SK-N-SH (cell line): ENCODE results near the gene APC. TPM values are rescaled to one million over a fixed set of nuclear protein-coding genes. Genes with fewer than 3 reads are reported as not detected.

ENCODE experiments used
- CTCF ChIA-PET: fragments of 300-600, 350-600 bp; formaldehyde crosslinking; extraction: SDS; loops from one replicate; lab custom pipeline; 2021; lab: Yijun Ruan, JAX
- POLR2A ChIA-PET: fragments of 350-600 bp; sonication (Branson Sonifier 250); formaldehyde crosslinking; extraction: SDS; loops from one replicate; lab custom pipeline; 2020; ENCODE audit warnings: antibody characterized with exemption, inconsistent platforms; lab: Yijun Ruan, JAX
- DNase-seq: peaks from one replicate; pipeline ENCODE4 v3.0.0; 2012
- H2AFZ ChIP-seq: fragments of 200-600 bp; sonication (generic); 2 replicates; pipeline ENCODE4 v1.8.1; 2016; ENCODE audit warnings: antibody characterized with exemption, mild to moderate bottlenecking, low read depth
- H3F3A ChIP-seq: fragments of 200-600 bp; sonication (generic); replicated peaks from 2 replicates; pipeline ENCODE3; 2016; ENCODE audit warnings: antibody characterized with exemption, mild to moderate bottlenecking; ENCODE audit not compliant: insufficient read depth
- H3K27ac ChIP-seq, 2 experiments: fragments of 200-500 bp in 1 of 2; fragments of 200-600 bp in 1 of 2; sonication (Bioruptor generic) in 1 of 2; sonication (generic), shearing (Covaris generic) in 1 of 2; 2 replicates each; pipeline versions ENCODE4 v1.5.1 to v1.6.1; 2014 to 2016; ENCODE audit warnings: low read depth in 2 of 2, inconsistent platforms in 1 of 2, low read length in 1 of 2, mild to moderate bottlenecking in 1 of 2, mixed read lengths in 1 of 2
- H3K27me3 ChIP-seq: fragments of 200-600 bp; sonication (generic), shearing (Covaris generic); 2 replicates; pipeline ENCODE4 v1.6.1; 2016; ENCODE audit warnings: mixed run types; ENCODE audit not compliant: insufficient read depth
- H3K36me3 ChIP-seq, 2 experiments: fragments of 200-500 bp in 1 of 2; fragments of 200-600 bp in 1 of 2; sonication (Bioruptor generic) in 1 of 2; sonication (generic) in 1 of 2; replicated peaks in 1 of 2; 2 replicates each; pipeline versions ENCODE3 to v1.5.1; 2014 to 2016; ENCODE audit warnings: low read length in 1 of 2, mild to moderate bottlenecking in 1 of 2; ENCODE audit not compliant: insufficient read depth in 2 of 2, control insufficient read depth in 1 of 2
- H3K4me1 ChIP-seq, 2 experiments: fragments of 200-500 bp in 1 of 2; fragments of 200-600 bp in 1 of 2; sonication (Bioruptor generic) in 1 of 2; sonication (generic), shearing (Covaris generic) in 1 of 2; 2 replicates each; pipeline versions ENCODE4 v1.5.1 to v1.6.1; 2014 to 2016; ENCODE audit warnings: low read depth in 1 of 2, low read length in 1 of 2, mixed run types in 1 of 2; ENCODE audit not compliant: insufficient read depth in 2 of 2, control insufficient read depth in 1 of 2
- H3K4me2 ChIP-seq: fragments of 200-600 bp; sonication (generic), shearing (Covaris generic); 2 replicates; pipeline ENCODE4 v1.6.1; 2017; ENCODE audit warnings: mixed run types
- H3K4me3 ChIP-seq, 2 experiments: fragments of 200-500 bp in 1 of 2; fragments of 200-600 bp in 1 of 2; sonication (Bioruptor generic) in 1 of 2; sonication (generic), shearing (Covaris generic) in 1 of 2; 2 replicates each; pipeline versions ENCODE4 v1.5.1 to v1.8.1; 2014 to 2016; ENCODE audit warnings: low read depth in 2 of 2, inconsistent platforms in 1 of 2, low read length in 1 of 2, mild to moderate bottlenecking in 1 of 2, mixed read lengths in 1 of 2, moderate library complexity in 1 of 2
- H3K79me2 ChIP-seq: fragments of 200-600 bp; sonication (generic); 2 replicates; pipeline ENCODE4 v1.8.1; 2017; ENCODE audit warnings: mild to moderate bottlenecking; ENCODE audit not compliant: insufficient read depth
- H3K9ac ChIP-seq: fragments of 200-600 bp; sonication (generic); 2 replicates; pipeline ENCODE4 v1.6.1; 2017; ENCODE audit warnings: mixed run types
- H3K9me2 ChIP-seq: fragments of 200-600 bp; sonication (generic); 2 replicates; pipeline ENCODE4 v1.6.1; 2017; ENCODE audit warnings: mixed run types
- H3K9me3 ChIP-seq: fragments of 200-600 bp; sonication (generic); 2 replicates; pipeline ENCODE4 v1.6.1; 2017; ENCODE audit warnings: mixed run types, mild to moderate bottlenecking, moderate library complexity
- H4K20me1 ChIP-seq: fragments of 200-600 bp; sonication (generic); 2 replicates; pipeline ENCODE4 v1.6.1; 2017; ENCODE audit warnings: mild to moderate bottlenecking, mixed run types; ENCODE audit not compliant: insufficient read depth
- EZH2phosphoT487 ChIP-seq: fragments of 200-600 bp; sonication (generic); IDR thresholded peaks from 2 replicates; pipeline ENCODE4 v1.6.1; 2017; ENCODE audit warnings: low read depth, mixed run types, mild to moderate bottlenecking, antibody characterized with exemption, moderate library complexity, borderline replicate concordance
- FOSL2 ChIP-seq: IDR thresholded peaks from 2 replicates; pipeline ENCODE4 v1.4.0; 2012; ENCODE audit warnings: low read depth, mild to moderate bottlenecking, moderate library complexity, borderline replicate concordance
- GATA2 ChIP-seq: sonication (generic); formaldehyde crosslinking; IDR thresholded peaks from 2 replicates; pipeline ENCODE4 v1.5.0; 2020; ENCODE audit warnings: mild to moderate bottlenecking, missing genetic modification reagents
- JUND ChIP-seq: IDR thresholded peaks from 2 replicates; pipeline ENCODE4 v1.4.0; 2012
- MEF2A ChIP-seq: IDR thresholded peaks from 2 replicates; pipeline ENCODE4 v1.4.0; 2012; ENCODE audit warnings: low read depth, borderline replicate concordance
- MXI1 ChIP-seq: IDR thresholded peaks from 2 replicates; pipeline ENCODE4 v1.6.1; 2012; ENCODE audit warnings: mild to moderate bottlenecking, low read depth, low read length, improper control_type of control experiment
- RAD21 ChIP-seq: IDR thresholded peaks from 2 replicates; pipeline ENCODE4 v1.6.1; 2012; ENCODE audit warnings: mild to moderate bottlenecking, low read length
- RFX5 ChIP-seq: IDR thresholded peaks from 2 replicates; pipeline ENCODE4 v1.6.1; 2012; ENCODE audit warnings: mild to moderate bottlenecking, improper control_type of control experiment, low read length
- RXRA ChIP-seq: IDR thresholded peaks from 2 replicates; pipeline ENCODE4 v1.4.0; 2012; ENCODE audit warnings: low read depth, mild to moderate bottlenecking, borderline replicate concordance
- TCF12 ChIP-seq: IDR thresholded peaks from 2 replicates; pipeline ENCODE4 v1.4.0; 2012
- TEAD4 ChIP-seq: IDR thresholded peaks from 2 replicates; pipeline ENCODE4 v1.4.0; 2012; ENCODE audit warnings: mild to moderate bottlenecking, borderline replicate concordance; ENCODE audit not compliant: insufficient read depth
- YY1 ChIP-seq: IDR thresholded peaks from 2 replicates; pipeline ENCODE4 v1.4.0; 2012; ENCODE audit warnings: low read depth, mild to moderate bottlenecking
- WGBS: methylation state at CpG from one replicate; pipeline ENCODE4 v1.1.6; 2017; ENCODE audit warnings: low lambda C conversion rate; 5-methylcytosine and 5-hydroxymethylcytosine counted together
- polyA plus RNA-seq, 3 experiments: library from polyadenylated mRNA; depleted of rRNA; stranded (reverse); fragments of >200 nt; gene quantifications; 2 replicates each; pipeline ENCODE4 v1.2.3, GENCODE V29; 2012
- TF ChIP-seq, protein P1 (sequence below): IDR thresholded peaks from 2 replicates; pipeline ENCODE4 v1.4.0; 2012; ENCODE audit warnings: low read depth, borderline replicate concordance
- TF ChIP-seq, protein P2 (sequence below): IDR thresholded peaks from 2 replicates; pipeline ENCODE4 v1.4.0; 2012; ENCODE audit warnings: low read depth, borderline replicate concordance
- TF ChIP-seq, protein P3 (sequence below): fragments of 150-350 bp; IDR thresholded peaks from 2 replicates; pipeline ENCODE4 v1.6.1; 2017; ENCODE audit warnings: antibody characterized with exemption, low read length, low read depth, borderline replicate concordance
- TF ChIP-seq, protein P4 (sequence below): fragments of 200-600 bp; sonication (generic); IDR thresholded peaks from 2 replicates; pipeline ENCODE4 v1.6.1; 2017; ENCODE audit warnings: antibody characterized with exemption, mild to moderate bottlenecking, moderate library complexity

The APC gene
- polyA plus RNA-seq, 1 of the 3 experiments (the other 2 are of a cell fraction), result 5.1 TPM

DNA sequence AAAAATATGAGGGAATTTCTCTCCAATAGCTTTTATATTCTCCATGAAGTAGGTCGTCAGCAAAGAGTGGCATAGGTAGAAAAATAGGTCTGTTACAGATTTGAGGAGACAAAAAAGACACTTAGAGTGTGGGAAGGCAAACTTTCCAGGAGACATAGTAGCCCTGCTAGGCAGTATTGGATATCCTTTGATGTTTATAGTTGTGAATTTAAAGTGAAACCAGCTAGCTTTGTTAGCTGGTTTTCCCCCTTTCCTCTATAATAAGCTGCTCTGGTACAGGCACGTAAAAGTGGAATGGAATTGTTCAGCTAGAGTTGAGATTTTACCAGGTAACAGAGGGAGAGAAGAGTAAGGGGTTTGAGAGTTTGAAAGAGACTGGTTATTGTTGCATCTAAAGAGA, 17.1 kb upstream of the APC start:
- Histone ChIP-seq H3F3A (no peaks in the 10 kb centered on the region), H3K9ac (no peak overlapping the region), H3K4me3 (no peak overlapping the region), H3K27ac (no peak overlapping the region), H3K36me3 (peaks cover 0 to 3% of the 10 kb centered on the region in 2 experiments), H3K9me2 (no peaks in the 10 kb centered on the region), H3K4me2 (no peak overlapping the region), H2AFZ (no peak overlapping the region), H3K79me2 (peaks cover 87% of the 10 kb centered on the region), H3K4me1 (no peaks in the 10 kb centered on the region; a peak in 1 of 4 replicates), H3K27me3 (no peaks in the 10 kb centered on the region), H3K9me3 (no peaks in the 10 kb centered on the region), H4K20me1 (peaks cover 5% of the 10 kb centered on the region; the same call in 1 of the 2 replicates)
- DNase-seq, result no peak
- CTCF ChIA-PET, result interaction anchor here (0.9 to 1.3 kb wide), 2 partner anchors 17 to 29 kb away, joined by 3 read pairs; partner anchors contain the start of gene APC
- POLR2A ChIA-PET, result no interaction called here
- TF ChIP-seq, protein P1, sequence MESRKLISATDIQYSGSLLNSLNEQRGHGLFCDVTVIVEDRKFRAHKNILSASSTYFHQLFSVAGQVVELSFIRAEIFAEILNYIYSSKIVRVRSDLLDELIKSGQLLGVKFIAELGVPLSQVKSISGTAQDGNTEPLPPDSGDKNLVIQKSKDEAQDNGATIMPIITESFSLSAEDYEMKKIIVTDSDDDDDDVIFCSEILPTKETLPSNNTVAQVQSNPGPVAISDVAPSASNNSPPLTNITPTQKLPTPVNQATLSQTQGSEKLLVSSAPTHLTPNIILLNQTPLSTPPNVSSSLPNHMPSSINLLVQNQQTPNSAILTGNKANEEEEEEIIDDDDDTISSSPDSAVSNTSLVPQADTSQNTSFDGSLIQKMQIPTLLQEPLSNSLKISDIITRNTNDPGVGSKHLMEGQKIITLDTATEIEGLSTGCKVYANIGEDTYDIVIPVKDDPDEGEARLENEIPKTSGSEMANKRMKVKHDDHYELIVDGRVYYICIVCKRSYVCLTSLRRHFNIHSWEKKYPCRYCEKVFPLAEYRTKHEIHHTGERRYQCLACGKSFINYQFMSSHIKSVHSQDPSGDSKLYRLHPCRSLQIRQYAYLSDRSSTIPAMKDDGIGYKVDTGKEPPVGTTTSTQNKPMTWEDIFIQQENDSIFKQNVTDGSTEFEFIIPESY, result no peak
- TF ChIP-seq, protein P2, sequence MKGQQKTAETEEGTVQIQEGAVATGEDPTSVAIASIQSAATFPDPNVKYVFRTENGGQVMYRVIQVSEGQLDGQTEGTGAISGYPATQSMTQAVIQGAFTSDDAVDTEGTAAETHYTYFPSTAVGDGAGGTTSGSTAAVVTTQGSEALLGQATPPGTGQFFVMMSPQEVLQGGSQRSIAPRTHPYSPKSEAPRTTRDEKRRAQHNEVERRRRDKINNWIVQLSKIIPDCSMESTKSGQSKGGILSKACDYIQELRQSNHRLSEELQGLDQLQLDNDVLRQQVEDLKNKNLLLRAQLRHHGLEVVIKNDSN, result no peak
- TF ChIP-seq GATA2 (CRISPR knock-in tag) (no peak), RFX5 (no peak), RXRA (no peak), MXI1 (no peak), YY1 (no peak), MEF2A (no peak), JUND (no peak), TCF12 (no peak), RAD21 (no peak), EZH2phosphoT487 (no peak), FOSL2 (no peak), TEAD4 (no peak)
- TF ChIP-seq, protein P3, sequence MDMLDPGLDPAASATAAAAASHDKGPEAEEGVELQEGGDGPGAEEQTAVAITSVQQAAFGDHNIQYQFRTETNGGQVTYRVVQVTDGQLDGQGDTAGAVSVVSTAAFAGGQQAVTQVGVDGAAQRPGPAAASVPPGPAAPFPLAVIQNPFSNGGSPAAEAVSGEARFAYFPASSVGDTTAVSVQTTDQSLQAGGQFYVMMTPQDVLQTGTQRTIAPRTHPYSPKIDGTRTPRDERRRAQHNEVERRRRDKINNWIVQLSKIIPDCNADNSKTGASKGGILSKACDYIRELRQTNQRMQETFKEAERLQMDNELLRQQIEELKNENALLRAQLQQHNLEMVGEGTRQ, result no peak
- TF ChIP-seq, protein P4, sequence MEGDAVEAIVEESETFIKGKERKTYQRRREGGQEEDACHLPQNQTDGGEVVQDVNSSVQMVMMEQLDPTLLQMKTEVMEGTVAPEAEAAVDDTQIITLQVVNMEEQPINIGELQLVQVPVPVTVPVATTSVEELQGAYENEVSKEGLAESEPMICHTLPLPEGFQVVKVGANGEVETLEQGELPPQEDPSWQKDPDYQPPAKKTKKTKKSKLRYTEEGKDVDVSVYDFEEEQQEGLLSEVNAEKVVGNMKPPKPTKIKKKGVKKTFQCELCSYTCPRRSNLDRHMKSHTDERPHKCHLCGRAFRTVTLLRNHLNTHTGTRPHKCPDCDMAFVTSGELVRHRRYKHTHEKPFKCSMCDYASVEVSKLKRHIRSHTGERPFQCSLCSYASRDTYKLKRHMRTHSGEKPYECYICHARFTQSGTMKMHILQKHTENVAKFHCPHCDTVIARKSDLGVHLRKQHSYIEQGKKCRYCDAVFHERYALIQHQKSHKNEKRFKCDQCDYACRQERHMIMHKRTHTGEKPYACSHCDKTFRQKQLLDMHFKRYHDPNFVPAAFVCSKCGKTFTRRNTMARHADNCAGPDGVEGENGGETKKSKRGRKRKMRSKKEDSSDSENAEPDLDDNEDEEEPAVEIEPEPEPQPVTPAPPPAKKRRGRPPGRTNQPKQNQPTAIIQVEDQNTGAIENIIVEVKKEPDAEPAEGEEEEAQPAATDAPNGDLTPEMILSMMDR, result no peak
- WGBS, result 86% methylated on average over 2 of the region's 2 CpGs
